Right lobe of liver (tissue), 6 donors: Measurements from ENCODE around the gene EPHB1. TPM values are rescaled to one million over a fixed set of nuclear protein-coding genes. Genes with fewer than 3 reads are reported as not detected.

ENCODE experiments used
- ATAC-seq, 4 donors: fragments of 200-7000 bp; cut with Tn5 transposase; one replicate each; pipeline ENCODE4 v1.9.1; 2020; ENCODE audit warnings: mild to moderate bottlenecking in 4 of 4, moderate library complexity in 4 of 4
- DNase-seq, 3 donors: peaks; one replicate each; pipeline ENCODE4 v3.0.0-alpha.2; 2020
- H3K27ac ChIP-seq, 3 donors: fragments of 200-600 bp; one replicate each; pipeline ENCODE4 v1.8.0; 2022
- H3K27me3 ChIP-seq, 2 donors: fragments of 200-600 bp; one replicate each; pipeline ENCODE4 v1.8.0; 2022
- H3K36me3 ChIP-seq, 4 donors: fragments of 200-600 bp; sonication (generic) in 1 of 4; one replicate each; pipeline versions ENCODE4 v1.5.1 to v1.8.0; 2017 to 2022; ENCODE audit warnings: control low read depth in 1 of 4
- H3K4me1 ChIP-seq, 4 donors: fragments of 200-600 bp; sonication (generic) in 1 of 4; one replicate each; pipeline versions ENCODE4 v1.5.1 to v1.8.0; 2017 to 2022; ENCODE audit warnings: control low read depth in 1 of 4
- H3K4me3 ChIP-seq, 3 donors: fragments of 200-600 bp; one replicate each; pipeline ENCODE4 v1.8.0; 2022
- H3K9me3 ChIP-seq, 4 donors: fragments of 200-600 bp; sonication (generic) in 1 of 4; one replicate each; pipeline versions ENCODE4 v1.5.1 to v1.8.0; 2017 to 2022; ENCODE audit warnings: control low read depth in 1 of 4
- POLR2A ChIP-seq: fragments of 450-650 bp; IDR thresholded peaks from one replicate; pipeline ENCODE4 v1.6.1; 2017; ENCODE audit warnings: antibody characterized with exemption, mild to moderate bottlenecking
- WGBS: methylation state at CpG from one replicate; pipeline ENCODE4 v1.1.6; 2018; ENCODE audit warnings: low coverage, low lambda C conversion rate; ENCODE audit not compliant: insufficient coverage; ENCODE audit errors: missing lambda C conversion rate; 5-methylcytosine and 5-hydroxymethylcytosine counted together
- intact Hi-C, 2 donors: fragments of 100-400 bp; cut with DNase I; formaldehyde crosslinking; loops; one replicate each; pipeline versions ENCODE4 v1.11.2 to v1.14.1; 2022
- small RNA-seq, 2 experiments: library from RNA; depleted of rRNA; stranded (forward); fragments of <200 nt; gene quantifications; one replicate each; pipeline ENCODE3, GENCODE V24; 2016
- total RNA-seq, 6 experiments: library from RNA; depleted of rRNA in 2 of 6; stranded (reverse); fragments of >200 nt in 2 of 6; fragmentation: NEBNext Ultra II Directional in 3 of 6; extraction: Animal tissue kit (Norgen Biotek cat#: 25700) in 3 of 6; gene quantifications; one replicate each; pipeline versions ENCODE4 v1.1.0 to v1.2.4, GENCODE V29; 2016 to 2023
- TF ChIP-seq, protein P1 (sequence below), 4 donors: fragments of 200-600 bp in 3 of 4; fragments of 450-650 bp in 1 of 4; IDR thresholded peaks; one replicate each; pipeline versions ENCODE4 v1.5.1 to v1.8.0; 2016 to 2022; ENCODE audit warnings: antibody characterized with exemption in 4 of 4, mild to moderate bottlenecking in 2 of 4
- donor health status: DM: no; HTN: yes; CAD: no.
- donor health status: DM: no; HTN: no; CAD: no.
- donor health status: DM: no; HTN: no; CAD: no.
- donor health status: DM: no; HTN: yes; CAD: no.
- donor health status: DM: no; HTN: yes; CAD: no.

EPHB1 gene
- total RNA-seq, 6 experiments from 2014 or later: 0.63 to 10.9 (median 1.8) TPM

DNA sequence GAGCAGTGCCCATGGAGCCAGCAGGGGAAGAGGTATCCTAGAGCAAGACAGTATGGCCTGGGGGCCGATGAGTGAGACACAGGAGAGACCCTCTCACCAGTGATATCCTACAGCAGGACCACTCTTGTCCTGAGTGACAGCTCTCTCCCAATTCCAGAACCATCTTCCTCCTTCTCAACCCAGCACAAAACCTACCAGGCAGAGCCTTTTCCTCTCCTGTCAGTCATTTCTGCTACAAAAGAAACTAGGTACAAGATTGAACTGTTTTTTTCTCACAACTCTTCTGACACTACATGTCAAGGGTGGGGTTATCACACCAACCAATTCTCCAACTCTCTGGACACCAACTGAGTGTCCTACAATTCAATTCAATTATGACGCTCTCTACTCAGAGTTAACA, 506.6 kb downstream of the EPHB1 start:
- H3K4me3 ChIP-seq: no peak overlapping the region
- H3K27ac ChIP-seq: no peak overlapping the region

GRCh38 chr3:135304378-135304777, 509.3 kb downstream of the EPHB1 start:
- H3K27ac ChIP-seq: no peak overlapping the region
- H3K36me3 ChIP-seq: no peaks in the 10 kb centered on the region
- peak in 3 of 4 donors; percentile 32 to 63 (median 51) for ATAC-seq
- 20% methylated on average over 1 of the region's 1 CpG for WGBS
- no peak for TF ChIP-seq POLR2A
- TF ChIP-seq, protein P1, sequence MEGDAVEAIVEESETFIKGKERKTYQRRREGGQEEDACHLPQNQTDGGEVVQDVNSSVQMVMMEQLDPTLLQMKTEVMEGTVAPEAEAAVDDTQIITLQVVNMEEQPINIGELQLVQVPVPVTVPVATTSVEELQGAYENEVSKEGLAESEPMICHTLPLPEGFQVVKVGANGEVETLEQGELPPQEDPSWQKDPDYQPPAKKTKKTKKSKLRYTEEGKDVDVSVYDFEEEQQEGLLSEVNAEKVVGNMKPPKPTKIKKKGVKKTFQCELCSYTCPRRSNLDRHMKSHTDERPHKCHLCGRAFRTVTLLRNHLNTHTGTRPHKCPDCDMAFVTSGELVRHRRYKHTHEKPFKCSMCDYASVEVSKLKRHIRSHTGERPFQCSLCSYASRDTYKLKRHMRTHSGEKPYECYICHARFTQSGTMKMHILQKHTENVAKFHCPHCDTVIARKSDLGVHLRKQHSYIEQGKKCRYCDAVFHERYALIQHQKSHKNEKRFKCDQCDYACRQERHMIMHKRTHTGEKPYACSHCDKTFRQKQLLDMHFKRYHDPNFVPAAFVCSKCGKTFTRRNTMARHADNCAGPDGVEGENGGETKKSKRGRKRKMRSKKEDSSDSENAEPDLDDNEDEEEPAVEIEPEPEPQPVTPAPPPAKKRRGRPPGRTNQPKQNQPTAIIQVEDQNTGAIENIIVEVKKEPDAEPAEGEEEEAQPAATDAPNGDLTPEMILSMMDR (IDR thresholded peaks at IDR 0.05): no peak
- peak in 1 of 3 donors; percentile 50 for DNase-seq
- H3K9me3 ChIP-seq: no peaks in the 10 kb centered on the region
- H3K4me3 ChIP-seq: no peak overlapping the region
- H3K4me1 ChIP-seq: no peaks in the 10 kb centered on the region
- H3K27me3 ChIP-seq: no peaks in the 10 kb centered on the region
- intact Hi-C loops: no loop called here

More for the DNA sequence above, 506.6 kb downstream of the EPHB1 start:
- peak in 1 of 4 donors; percentile 20 for ATAC-seq
- Histone ChIP-seq H3K4me1 (no peaks in the 10 kb centered on the region), H3K36me3 (no peaks in the 10 kb centered on the region), H3K27me3 (no peaks in the 10 kb centered on the region), H3K9me3 (no peaks in the 10 kb centered on the region)
- intact Hi-C loops: no loop called here
- TF ChIP-seq POLR2A: no peak
- TF ChIP-seq, protein P1 (IDR thresholded peaks at IDR 0.05): no peak
- no peak for DNase-seq
- WGBS: 64% methylated on average over 1 of the region's 2 CpGs

Small RNA genes lying within 50 kb of the gene (small RNA-seq; reads per million reads assigned to genes)
- 8.3 to 25.0 reads per million in 2 experiments for gene RNA5SP141
- gene RNU6-1174P: 0 reads per million in 2 experiments

Other genes with a start within 250 kb of the EPHB1 start
- gene KY, start 144.2 kb upstream of the EPHB1 start, total RNA-seq: not detected